Spleen (tissue), 13 donors: ENCODE measurements around the gene CSNK1D. TPM values are rescaled to one million over a fixed set of nuclear protein-coding genes. Genes with fewer than 3 reads are reported as not detected.

ENCODE experiments used
- DNase-seq: peaks from one replicate; pipeline ENCODE4 v3.0.0-alpha.2; 2020
- H3K27ac ChIP-seq, 8 donors: fragments of 200-600 bp; sonication (generic) in 7 of 8; 1 replicate in 4 of 8; 2 replicates in 4 of 8; pipeline versions ENCODE4 v1.5.0 to v1.8.0; 2016 to 2021; ENCODE audit warnings: inconsistent platforms in 4 of 8, mild to moderate bottlenecking in 4 of 8, moderate library complexity in 1 of 8
- H3K27me3 ChIP-seq, 7 donors: fragments of 200-600 bp; sonication (generic) in 6 of 7; replicated peaks in 1 of 7; 1 replicate in 4 of 7; 2 replicates in 3 of 7; pipeline versions ENCODE4 v1.5.0 to v1.8.0; 2016 to 2021; ENCODE audit warnings: inconsistent platforms in 3 of 7, mild to moderate bottlenecking in 1 of 7
- H3K36me3 ChIP-seq, 6 donors: fragments of 200-600 bp; sonication (generic) in 5 of 6; 1 replicate in 4 of 6; 2 replicates in 2 of 6; pipeline versions ENCODE4 v1.5.0 to v1.8.0; 2016 to 2021; ENCODE audit warnings: inconsistent platforms in 2 of 6
- H3K4me1 ChIP-seq, 6 donors: fragments of 200-600 bp; sonication (generic) in 5 of 6; 1 replicate in 3 of 6; 2 replicates in 3 of 6; pipeline versions ENCODE4 v1.5.0 to v1.8.0; 2016 to 2021; ENCODE audit warnings: inconsistent platforms in 3 of 6
- H3K4me3 ChIP-seq, 8 donors: fragments of 200-600 bp; sonication (generic) in 7 of 8; 1 replicate in 4 of 8; 2 replicates in 4 of 8; pipeline versions ENCODE4 v1.5.0 to v1.8.0; 2016 to 2021; ENCODE audit warnings: inconsistent platforms in 4 of 8, mild to moderate bottlenecking in 4 of 8, moderate library complexity in 2 of 8
- H3K9me3 ChIP-seq, 8 donors: fragments of 200-600 bp; sonication (generic) in 7 of 8; 1 replicate in 4 of 8; 2 replicates in 4 of 8; pipeline versions ENCODE4 v1.5.0 to v1.8.0; 2016 to 2021; ENCODE audit warnings: inconsistent platforms in 4 of 8
- POLR2A ChIP-seq, 3 donors: fragments of 450-650 bp; IDR thresholded peaks; one replicate each; pipeline ENCODE4 v1.5.1; 2017; ENCODE audit warnings: antibody characterized with exemption in 3 of 3, mild to moderate bottlenecking in 1 of 3
- POLR2AphosphoS5 ChIP-seq, 3 donors: sonication (generic); formaldehyde crosslinking; IDR thresholded peaks; one replicate each; pipeline ENCODE4 v1.5.1; 2017; ENCODE audit warnings: antibody characterized with exemption in 3 of 3
- WGBS, 5 donors: extraction: QIAGEN DNeasy Blood & Tissue Kit in 3 of 5; methylation state at CpG; one replicate each; pipeline versions ENCODE4 v1.1.5 to v1.1.7; 2013 to 2018; 5-methylcytosine and 5-hydroxymethylcytosine counted together
- intact Hi-C: fragments of 100-400 bp; cut with DNase I; formaldehyde crosslinking; loops from one replicate; pipeline ENCODE4 v1.15.0; 2023; ENCODE audit warnings: low total_unique reads
- long read RNA-seq, 2 donors: transcript quantifications; one replicate each; lab custom pipeline, GENCODE V29; 2026
- polyA plus RNA-seq, 3 donors: library from polyadenylated mRNA; stranded (reverse); fragments of 200-250 nt; gene quantifications; one replicate each; pipeline ENCODE4 v1.2.1, GENCODE V29; 2013
- total RNA-seq, 7 donors: library from RNA; depleted of rRNA in 3 of 7; stranded (reverse); fragments of >200 nt in 3 of 7; fragmentation: NEBNext Ultra II Directional in 4 of 7; extraction: Animal tissue kit (Norgen Biotek cat#: 25700) in 4 of 7; gene quantifications; one replicate each; pipeline versions ENCODE4 v1.1.0 to v1.2.1, GENCODE V29; 2016 to 2021
- TF ChIP-seq, protein P1 (sequence below), 11 experiments: fragments of 200-600 bp in 7 of 11; fragments of 450-650 bp in 4 of 11; sonication (generic) in 4 of 11; IDR thresholded peaks in 8 of 11; conservative IDR thresholded peaks in 3 of 11; 1 replicate in 7 of 11; 2 replicates in 4 of 11; pipeline versions ENCODE4 v1.4.0 to v1.8.0; 2016 to 2021; ENCODE audit warnings: antibody characterized with exemption in 11 of 11, inconsistent platforms in 4 of 11, mild to moderate bottlenecking in 1 of 11
- donor health status: healthy with polysubstance abuse.
- donor health status: DM: no; HTN: no; CAD: no; lungs with moderate emphysema.
- donor health status: DM: no; HTN: no; CAD: no.
- donor health status: Bipolar disorder and iron deficiency.
- donor health status: healthy.
- donor health status: DM: no; HTN: no; CAD: no.
- donor health status: DM: yes; HTN: yes; CAD: no.

CSNK1D gene
- total RNA-seq, result 100 to 1,000 TPM in 5 of 7 donors, 10 to 100 TPM in 2; 74.3 to 216 (median 160) TPM
- 100 to 1,000 TPM in 1 of 3 donors, 10 to 100 TPM in 2; 46.5 to 122 (median 67.2) TPM for polyA plus RNA-seq
- long read RNA-seq, donor 1, transcript CSNK1D-203 (10 exons, 2,047 nt), result major isoform, 7 of 12 reads
- long read RNA-seq, donor 1, partial matches to known transcripts, result 0 of 12 reads
- long read RNA-seq, donor 1, other reads (novel, unspliced or antisense), result 0 of 12 reads
- long read RNA-seq, donor 2, transcript CSNK1D-203 (10 exons, 2,047 nt), result major isoform, 6 of 10 reads
- long read RNA-seq, donor 2, partial matches to known transcripts, result 0 of 10 reads
- long read RNA-seq, donor 2, other reads (novel, unspliced or antisense), result 0 of 10 reads

DNA sequence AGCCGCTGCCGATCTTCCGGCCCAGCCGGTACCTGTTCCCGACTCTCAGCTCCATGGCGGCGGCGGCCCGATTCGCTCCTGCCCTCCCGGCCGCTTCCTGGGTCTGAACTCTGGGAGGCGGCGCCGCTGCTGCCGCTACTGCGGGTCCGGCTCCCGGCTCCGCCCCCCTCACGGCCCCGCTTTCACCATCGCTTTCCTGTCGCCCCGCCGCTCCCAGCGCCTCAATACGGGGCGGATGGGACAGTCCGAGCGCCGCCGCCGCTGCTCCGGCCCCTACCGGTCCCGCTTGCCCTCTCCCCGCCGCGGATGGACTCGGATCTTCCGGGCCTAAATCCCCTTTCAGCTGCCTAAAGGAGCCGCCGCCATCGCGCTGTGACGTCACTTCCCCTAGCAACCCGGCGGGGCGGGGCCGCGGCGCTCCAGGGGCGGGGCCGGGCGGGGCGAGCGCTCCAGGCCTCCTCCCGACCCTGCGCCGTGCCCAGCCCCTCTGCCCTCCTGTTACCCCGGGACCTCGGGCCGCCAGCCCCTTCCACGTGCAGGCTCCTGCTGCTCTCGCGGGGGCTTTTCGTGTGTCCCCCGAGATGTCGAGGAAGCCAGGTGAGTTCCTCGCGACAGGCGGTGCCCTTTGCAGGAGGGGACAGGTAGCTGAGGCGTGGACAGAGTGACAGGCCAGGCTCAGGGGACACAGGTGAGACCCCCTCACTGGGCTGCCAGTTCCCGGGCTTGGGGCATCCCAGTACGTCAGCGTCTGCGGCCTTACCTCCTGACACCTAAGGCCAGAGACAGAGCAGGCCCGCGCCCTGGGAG, at the start of gene CSNK1D:
Gene CSNK1D (minus strand): TSS at position 374 of the 807 bp plus-strand sequence. CDS start 319 bp downstream, at position 55.
- no peaks in the 10 kb centered on the region for H3K9me3 ChIP-seq
- no peaks in the 10 kb centered on the region for H3K27me3 ChIP-seq
- 5 to 9% (median 7%) methylated on average over 52 to 80 of the region's 80 CpGs for WGBS, 5 donors
- peaks cover 0 to 37% (median 21%) of the 10 kb centered on the region in 6 donors for H3K36me3 ChIP-seq
- intact Hi-C loops, result no loop called here
- H3K4me3 ChIP-seq, result peak within 1 kb of the TSS; percentile 66 to 90 (median 80)
- H3K4me1 ChIP-seq, result peaks cover 42 to 60% (median 50%) of the 10 kb centered on the region in 6 donors
- H3K27ac ChIP-seq, result peak within 1 kb of the TSS; percentile 94 to 100 (median 99)
- peak; percentile 97 for DNase-seq
- peak; percentile 92 to 96 (median 93) for TF ChIP-seq POLR2AphosphoS5 (IDR thresholded peaks at IDR 0.05)
- TF ChIP-seq POLR2A (IDR thresholded peaks at IDR 0.05), result peak; percentile 3 to 66 (median 31)
- TF ChIP-seq, protein P1, sequence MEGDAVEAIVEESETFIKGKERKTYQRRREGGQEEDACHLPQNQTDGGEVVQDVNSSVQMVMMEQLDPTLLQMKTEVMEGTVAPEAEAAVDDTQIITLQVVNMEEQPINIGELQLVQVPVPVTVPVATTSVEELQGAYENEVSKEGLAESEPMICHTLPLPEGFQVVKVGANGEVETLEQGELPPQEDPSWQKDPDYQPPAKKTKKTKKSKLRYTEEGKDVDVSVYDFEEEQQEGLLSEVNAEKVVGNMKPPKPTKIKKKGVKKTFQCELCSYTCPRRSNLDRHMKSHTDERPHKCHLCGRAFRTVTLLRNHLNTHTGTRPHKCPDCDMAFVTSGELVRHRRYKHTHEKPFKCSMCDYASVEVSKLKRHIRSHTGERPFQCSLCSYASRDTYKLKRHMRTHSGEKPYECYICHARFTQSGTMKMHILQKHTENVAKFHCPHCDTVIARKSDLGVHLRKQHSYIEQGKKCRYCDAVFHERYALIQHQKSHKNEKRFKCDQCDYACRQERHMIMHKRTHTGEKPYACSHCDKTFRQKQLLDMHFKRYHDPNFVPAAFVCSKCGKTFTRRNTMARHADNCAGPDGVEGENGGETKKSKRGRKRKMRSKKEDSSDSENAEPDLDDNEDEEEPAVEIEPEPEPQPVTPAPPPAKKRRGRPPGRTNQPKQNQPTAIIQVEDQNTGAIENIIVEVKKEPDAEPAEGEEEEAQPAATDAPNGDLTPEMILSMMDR (IDR thresholded peaks at IDR 0.05 in 8 of 11, conservative IDR thresholded peaks at IDR 0.05 in 3 of 11), result no peak

DNA sequence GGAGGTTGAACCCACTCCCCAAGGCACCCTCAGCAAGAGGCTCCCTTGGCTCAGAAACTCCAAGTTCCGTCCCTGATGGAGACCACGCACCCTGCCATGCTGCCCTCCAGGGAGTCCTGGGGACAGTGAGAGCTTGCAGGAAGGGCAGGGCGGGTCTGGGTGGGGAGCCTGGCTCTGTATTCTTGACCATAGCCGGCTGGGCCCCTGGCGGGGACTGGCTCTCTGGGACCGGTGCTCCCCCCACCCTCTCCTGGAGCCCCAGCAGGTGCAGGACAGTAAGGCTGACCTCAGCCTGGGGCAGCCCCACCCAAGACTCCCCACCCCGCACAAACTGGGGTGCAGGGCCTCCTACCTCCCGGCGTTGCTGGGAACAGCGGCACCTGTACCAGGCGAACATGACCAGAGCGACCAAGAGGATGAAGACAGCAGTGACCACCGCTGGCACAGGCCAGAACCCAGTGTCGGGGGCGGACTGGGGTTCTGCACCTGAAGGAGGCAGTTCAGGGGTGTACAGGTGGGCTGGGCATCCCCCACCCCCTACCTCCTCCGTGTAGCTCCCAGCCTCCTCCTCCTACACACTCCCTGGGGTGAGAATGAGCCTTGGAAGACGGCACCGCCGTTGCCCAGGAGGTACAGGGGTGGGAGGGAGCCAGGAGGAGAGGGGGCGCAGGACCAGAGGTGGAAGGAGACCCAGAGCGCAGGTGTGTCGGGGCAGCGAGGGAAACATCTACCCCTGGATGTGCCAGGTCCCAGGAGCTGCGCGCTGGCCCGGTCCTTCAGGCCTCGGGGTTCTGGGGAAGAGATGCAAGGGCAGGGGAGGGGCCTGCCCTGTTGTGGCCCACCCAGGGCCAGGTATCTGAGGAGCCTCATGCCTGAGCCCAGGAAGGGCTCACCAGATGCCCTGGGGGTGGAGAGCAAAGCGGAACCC, 49.3 kb upstream of the CSNK1D start:
- no peak for DNase-seq
- H3K36me3 ChIP-seq, result peaks cover 0 to 52% (median 0%) of the 10 kb centered on the region in 6 donors
- no peak overlapping the region for H3K4me3 ChIP-seq
- WGBS, 5 donors, result 84 to 90% (median 87%) methylated on average over 20 to 28 of the region's 28 CpGs
- H3K4me1 ChIP-seq, result peaks cover 3 to 20% (median 13%) of the 10 kb centered on the region in 6 donors
- H3K9me3 ChIP-seq, result no peaks in the 10 kb centered on the region
- H3K27me3 ChIP-seq, result peaks cover 0 to 38% (median 0%) of the 10 kb centered on the region in 7 donors
- TF ChIP-seq POLR2AphosphoS5 (IDR thresholded peaks at IDR 0.05) (no peak), POLR2A (IDR thresholded peaks at IDR 0.05) (no peak)
- TF ChIP-seq, protein P1 (IDR thresholded peaks at IDR 0.05 in 8 of 11, conservative IDR thresholded peaks at IDR 0.05 in 3 of 11), result no peak
- H3K27ac ChIP-seq, result no peak overlapping the region
- intact Hi-C loops, result loop anchor here (5.0 to 10.0 kb wide), 2 partner anchors 85 to 118 kb away; no protein-coding TSS in a partner anchor

DNA sequence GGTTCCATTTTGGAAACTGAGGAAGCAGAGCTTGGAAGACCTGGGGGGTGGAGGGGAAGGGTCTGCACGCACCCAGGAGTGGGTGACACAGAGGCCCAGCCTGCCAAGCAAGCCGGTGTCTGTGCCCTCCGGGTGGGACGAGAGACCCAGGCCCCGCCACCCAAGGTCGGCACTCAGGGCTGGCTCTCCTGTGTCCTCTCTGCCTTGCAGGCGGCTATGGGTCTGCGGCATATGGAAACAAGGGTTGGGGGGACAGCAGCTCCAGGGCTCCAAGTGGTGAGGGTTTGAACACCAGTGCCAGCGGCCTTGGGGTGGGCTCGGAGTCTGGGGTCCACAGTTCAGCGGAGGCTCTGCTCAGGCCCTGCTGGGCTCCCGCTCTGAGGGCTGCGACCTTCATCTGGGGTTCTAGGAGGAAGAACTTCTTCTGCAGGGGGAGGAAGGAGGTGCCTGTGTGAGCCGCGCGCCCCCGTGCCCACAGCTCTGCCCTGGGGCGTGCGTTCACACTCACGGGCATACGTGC, 48.5 kb upstream of the CSNK1D start:
- TF ChIP-seq, protein P1 (IDR thresholded peaks at IDR 0.05 in 8 of 11, conservative IDR thresholded peaks at IDR 0.05 in 3 of 11), result no peak
- TF ChIP-seq POLR2A (IDR thresholded peaks at IDR 0.05) (no peak), POLR2AphosphoS5 (IDR thresholded peaks at IDR 0.05) (no peak)

More for the DNA sequence above, 48.5 kb upstream of the CSNK1D start:
- no peak overlapping the region for H3K27ac ChIP-seq
- no peaks in the 10 kb centered on the region for H3K9me3 ChIP-seq
- peak overlapping the region in 1 of 8 donors; percentile 60 for H3K4me3 ChIP-seq
- peaks cover 0 to 38% (median 0%) of the 10 kb centered on the region in 7 donors for H3K27me3 ChIP-seq
- intact Hi-C loops, result loop anchor here (5.0 to 10.0 kb wide), 2 partner anchors 85 to 117 kb away; no protein-coding TSS in a partner anchor
- H3K36me3 ChIP-seq, result peaks cover 0 to 51% (median 0%) of the 10 kb centered on the region in 6 donors
- 48 to 63% (median 61%) methylated on average over 9 to 21 of the region's 21 CpGs for WGBS, 5 donors
- peak; percentile 77 for DNase-seq
- H3K4me1 ChIP-seq, result peaks cover 3 to 25% (median 13%) of the 10 kb centered on the region in 6 donors
